Measurements from ENCODE around the gene RNF5. TPM values are rescaled to one million over a fixed set of nuclear protein-coding genes. Genes with fewer than 3 reads are reported as not detected.

Gene RNF5
- polyA plus RNA-seq, 1 of the 3 experiments (the other 2 are of a cell fraction), result 110 TPM

GRCh38 chr6:32189069-32189741 lies 11.0 kb downstream of the RNF5 start:
- CTCF ChIA-PET, result interaction anchor here (0.6 to 1.9 kb wide), 3 partner anchors 8 to 291 kb away, joined by 3 to 6 read pairs (median 3); partner anchors contain the start of gene EHMT2
- POLR2A ChIA-PET, result interaction anchor here (3.1 kb wide), 1 partner anchor 11 kb away, joined by 22 read pairs; the partner anchor contains the start of gene RNF5

GRCh38 chr6:32189742-32190053 lies 11.5 kb downstream of the RNF5 start:
- Histone ChIP-seq H3K4me1 (ENCODE audit: control insufficient read depth in 1 of 2, insufficient read depth in 2 of 2, low read depth in 1 of 2, low read length in 1 of 2) (peaks cover 0 to 21% of the 10 kb centered on the region in 2 experiments; a peak in 1 of 4 replicates), H3K9ac (peak overlapping the region; percentile 78), H3K9me3 (no peaks in the 10 kb centered on the region), H4K20me1 (ENCODE audit: insufficient read depth) (no peaks in the 10 kb centered on the region), H3K4me2 (peak overlapping the region; percentile 92), H3F3A (replicated peaks; ENCODE audit: insufficient read depth) (peaks cover 25% of the 10 kb centered on the region), H3K4me3 (ENCODE audit: low read depth in 2 of 2, low read length in 1 of 2) (peak overlapping the region; percentile 60 to 81), H3K9me2 (no peaks in the 10 kb centered on the region), H2AFZ (ENCODE audit: low read depth) (no peak overlapping the region), H3K36me3 (replicated peaks in 1 of 2; ENCODE audit: control insufficient read depth in 1 of 2, insufficient read depth in 2 of 2, low read length in 1 of 2) (peaks cover 8 to 17% of the 10 kb centered on the region in 2 experiments), H3K27ac (ENCODE audit: low read depth in 2 of 2, low read length in 1 of 2) (peak overlapping the region; percentile 77 to 81), H3K27me3 (ENCODE audit: insufficient read depth) (no peaks in the 10 kb centered on the region), H3K79me2 (ENCODE audit: insufficient read depth) (peaks cover 21% of the 10 kb centered on the region)
- WGBS (ENCODE audit: low lambda C conversion rate), result 0% methylated on average over 5 of the region's 23 CpGs
- peak; percentile 58 for DNase-seq
- TF ChIP-seq SIN3A (IDR thresholded peaks at IDR 0.05; ENCODE audit: borderline replicate concordance, low read depth, low read length) (no peak), ELF1 (IDR thresholded peaks at IDR 0.05) (no peak), SMC3 (IDR thresholded peaks at IDR 0.05; ENCODE audit: low read depth, low read length) (no peak), ZBTB33 (IDR thresholded peaks at IDR 0.05; ENCODE audit: borderline replicate concordance, low read depth) (no peak), EP300 (IDR thresholded peaks at IDR 0.05; ENCODE audit: borderline replicate concordance in 1 of 2, low read depth in 1 of 2, low read length in 1 of 2) (no peak), PBX3 (IDR thresholded peaks at IDR 0.05) (no peak)
- CTCF ChIA-PET, result interaction anchor here (0.6 to 2.2 kb wide), 5 partner anchors 8 to 643 kb away, joined by 3 to 7 read pairs (median 3); partner anchors contain the start of genes ATP6V1G2 and EHMT2
- POLR2A ChIA-PET, result interaction anchor here (3.1 kb wide), 1 partner anchor 12 kb away, joined by 22 read pairs; the partner anchor contains the start of gene RNF5

More at GRCh38 chr6:32189069-32189741, 11.0 kb downstream of the RNF5 start:
- no peaks in the 10 kb centered on the region for H3K9me3 ChIP-seq
- H4K20me1 ChIP-seq (ENCODE audit: insufficient read depth), result no peaks in the 10 kb centered on the region
- peaks cover 25% of the 10 kb centered on the region for H3F3A ChIP-seq (replicated peaks; ENCODE audit: insufficient read depth)
- peaks cover 8 to 18% of the 10 kb centered on the region in 2 experiments for H3K36me3 ChIP-seq (replicated peaks in 1 of 2; ENCODE audit: control insufficient read depth in 1 of 2, insufficient read depth in 2 of 2, low read length in 1 of 2)
- H3K9me2 ChIP-seq, result no peaks in the 10 kb centered on the region
- peaks cover 21% of the 10 kb centered on the region for H3K79me2 ChIP-seq (ENCODE audit: insufficient read depth)
- no peak overlapping the region for H2AFZ ChIP-seq (ENCODE audit: low read depth)
- DNase-seq, result no peak
- H3K9ac ChIP-seq, result peak overlapping the region; percentile 78
- H3K27ac ChIP-seq (ENCODE audit: low read depth in 2 of 2, low read length in 1 of 2), result peak overlapping the region; percentile 77 to 81
- peaks cover 0 to 20% of the 10 kb centered on the region in 2 experiments; a peak in 1 of 4 replicates for H3K4me1 ChIP-seq (ENCODE audit: control insufficient read depth in 1 of 2, insufficient read depth in 2 of 2, low read depth in 1 of 2, low read length in 1 of 2)
- peak overlapping the region; percentile 92 for H3K4me2 ChIP-seq
- WGBS (ENCODE audit: low lambda C conversion rate), result 4% methylated on average over 8 of the region's 10 CpGs
- no peak for TF ChIP-seq NFIC (IDR thresholded peaks at IDR 0.05; ENCODE audit: borderline replicate concordance)
- TF ChIP-seq FOSL2 (IDR thresholded peaks at IDR 0.05; ENCODE audit: borderline replicate concordance, low read depth), result no peak
- TF ChIP-seq YY1 (IDR thresholded peaks at IDR 0.05; ENCODE audit: low read depth), result no peak
- no peak for TF ChIP-seq MXI1 (IDR thresholded peaks at IDR 0.05; ENCODE audit: low read depth, low read length)
- no peak for TF ChIP-seq RAD21 (IDR thresholded peaks at IDR 0.05; ENCODE audit: low read length)
- no peak for TF ChIP-seq ELF1 (IDR thresholded peaks at IDR 0.05)
- no peak for TF ChIP-seq MAX (IDR thresholded peaks at IDR 0.05; ENCODE audit: low read depth)
- TF ChIP-seq USF2 (IDR thresholded peaks at IDR 0.05; ENCODE audit: borderline replicate concordance, low read depth, low read length), result no peak
- no peak for TF ChIP-seq GATA2 (CRISPR knock-in tag; IDR thresholded peaks at IDR 0.05)
- no peak for TF ChIP-seq PBX3 (IDR thresholded peaks at IDR 0.05)
- TF ChIP-seq GABPA (IDR thresholded peaks at IDR 0.05; ENCODE audit: low read depth), result no peak
- no peak for TF ChIP-seq FOXJ3 (CRISPR knock-in tag; IDR thresholded peaks at IDR 0.05)
- H3K27me3 ChIP-seq (ENCODE audit: insufficient read depth), result no peaks in the 10 kb centered on the region
- peak overlapping the region; percentile 60 to 81 for H3K4me3 ChIP-seq (ENCODE audit: low read depth in 2 of 2, low read length in 1 of 2)

Measured in SK-N-SH (cell line).